Inflammatory macrophage treated with lipopolysaccharide for 4 hours (primary cell): ENCODE results near the gene GATAD1.
"Not testable (repeated sequence)": the region's sequence is repeated elsewhere in the genome, so short reads cannot be mapped to it uniquely, and the experiment has no call there.

Source experiments
- DNase-seq: peaks from one replicate; pipeline ENCODE4 v3.0.0-alpha.2; 2020

Gene GATAD1

GRCh38 chr7:92447345-92448204, at the start of gene GATAD1:
GATAD1 (plus strand) TSS chr7:92447482; CDS start chr7:92447730, 248 bp downstream.
- DNase-seq: peak; percentile 91

- no peak for DNase-seq
Observed at GRCh38 chr7:92397542-92397941, 49.7 kb upstream of the GATAD1 start.

DNA sequence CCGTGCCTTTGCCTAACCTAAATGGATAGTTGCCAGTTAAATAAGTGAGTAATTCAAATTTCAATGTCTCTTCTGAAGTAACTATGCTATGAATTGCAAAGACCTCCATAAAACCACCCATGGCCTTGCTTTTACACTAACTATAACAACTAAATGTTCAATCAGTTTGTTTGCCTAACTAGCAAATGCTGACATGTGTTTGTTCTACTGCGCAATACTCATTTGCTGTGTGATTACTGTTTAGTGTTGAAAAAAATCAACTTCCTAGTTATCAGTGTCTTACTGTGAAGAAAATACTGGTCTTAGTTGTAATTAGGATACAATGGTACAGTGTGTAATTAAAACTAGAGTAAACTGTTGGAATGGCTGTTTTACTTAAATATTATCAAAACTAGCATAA, 47.3 kb upstream of the GATAD1 start:
- DNase-seq: no peak

GRCh38 chr7:92402920-92403759, 44.1 kb upstream of the GATAD1 start:
- DNase-seq: no peak

- DNase-seq: no peak
Observed at GRCh38 chr7:92403760-92404074, 43.6 kb upstream of the GATAD1 start.

GRCh38 chr7:92404170-92404614, 43.1 kb upstream of the GATAD1 start:
- no peak for DNase-seq

DNA sequence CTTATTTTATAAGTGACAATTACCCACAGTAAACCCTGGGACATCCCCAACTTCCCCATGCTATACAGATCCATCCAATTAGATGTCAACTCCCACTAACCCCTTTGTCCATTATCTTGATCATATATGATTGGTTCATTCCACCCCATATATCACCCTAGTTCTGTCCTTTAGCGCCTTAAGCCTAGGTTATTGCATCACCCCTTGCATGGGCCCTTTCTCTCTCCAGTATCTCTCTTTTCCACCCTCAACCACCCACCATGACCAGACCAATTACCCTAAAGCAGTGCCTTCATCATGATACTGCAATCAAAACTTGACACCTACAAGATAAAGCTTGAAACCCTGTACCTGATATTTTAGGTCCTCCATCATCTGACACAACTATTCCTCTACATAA, 37.9 kb upstream of the GATAD1 start:
- no peak for DNase-seq

DNA sequence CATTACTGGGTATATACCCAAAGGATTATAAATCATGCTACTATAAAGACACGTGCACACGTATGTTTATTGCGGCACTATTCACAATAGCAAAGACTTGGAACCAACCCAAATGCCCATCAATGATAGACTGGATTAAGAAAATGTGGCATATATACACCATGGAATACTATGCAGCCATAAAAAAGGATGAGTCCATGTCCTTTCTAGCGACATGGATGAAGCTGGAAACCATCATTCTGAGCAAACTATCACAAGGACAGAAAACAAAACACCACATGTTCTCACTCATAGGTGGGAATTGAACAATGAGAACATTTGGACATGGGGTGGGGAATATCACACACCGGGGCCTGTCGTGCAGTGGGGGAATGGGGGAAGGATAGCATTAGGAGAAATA, 37.1 kb upstream of the GATAD1 start:
- DNase-seq: not testable (repeated sequence)

GRCh38 chr7:92412745-92413144, 34.5 kb upstream of the GATAD1 start:
- no peak for DNase-seq

DNA sequence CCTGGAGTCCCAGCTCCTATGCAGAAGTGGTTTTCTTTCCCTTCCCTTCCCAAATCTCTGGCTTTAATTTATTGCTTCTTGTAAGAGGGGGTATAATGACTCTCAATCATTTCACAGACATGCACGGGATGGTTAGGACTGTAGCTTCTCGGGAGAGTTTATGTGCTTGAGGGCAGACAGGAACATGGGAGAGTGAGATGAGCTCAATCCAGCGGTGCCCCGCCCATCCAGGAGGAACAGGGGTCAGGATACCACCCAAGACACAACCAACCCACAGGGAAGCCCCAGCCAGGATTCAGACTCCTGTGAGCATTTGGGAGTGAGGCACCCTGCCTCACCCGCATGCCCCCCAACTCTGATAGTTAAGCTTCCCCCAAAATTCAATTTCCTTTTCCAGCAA, 33.7 kb upstream of the GATAD1 start:
- DNase-seq: no peak

- DNase-seq: no peak
Observed at GRCh38 chr7:92415225-92415624, 32.1 kb upstream of the GATAD1 start.

- no peak for DNase-seq
Observed at GRCh38 chr7:92417913-92418312, 29.4 kb upstream of the GATAD1 start.

- no peak for DNase-seq
Observed at GRCh38 chr7:92421676-92422435, 25.4 kb upstream of the GATAD1 start.

GRCh38 chr7:92422926-92423325, 24.4 kb upstream of the GATAD1 start:
- DNase-seq: no peak

DNA sequence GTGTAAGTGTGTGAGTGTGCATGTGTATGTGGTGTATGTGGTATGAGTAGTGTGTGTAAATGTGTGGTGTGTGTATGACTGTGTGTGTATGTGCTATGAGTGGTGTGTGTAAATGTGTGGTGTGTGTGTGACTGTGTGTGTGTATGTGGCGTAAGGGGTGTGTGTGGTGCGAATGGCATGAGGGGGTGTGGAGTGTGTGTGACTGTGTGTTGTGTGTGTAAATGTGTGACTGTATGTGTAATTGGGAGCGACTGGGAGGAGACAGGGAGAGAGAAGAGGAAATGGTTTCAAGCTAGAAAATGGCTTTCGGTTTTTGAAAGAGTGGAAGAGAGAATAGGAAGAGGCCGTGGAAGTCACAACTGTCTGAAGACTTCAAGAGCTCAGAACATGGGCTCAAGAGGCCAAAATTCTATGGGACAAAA, 23.6 kb upstream of the GATAD1 start:
- DNase-seq: peak; percentile 70

- peak; percentile 9 for DNase-seq
Observed at GRCh38 chr7:92425311-92425947, 21.9 kb upstream of the GATAD1 start.

- no peak for DNase-seq
Observed at GRCh38 chr7:92427193-92427592, 20.1 kb upstream of the GATAD1 start.

GRCh38 chr7:92432299-92432946, 14.9 kb upstream of the GATAD1 start:
- no peak for DNase-seq

- DNase-seq: no peak
Observed at GRCh38 chr7:92433019-92433418, 14.3 kb upstream of the GATAD1 start.

- no peak for DNase-seq
Observed at GRCh38 chr7:92435542-92435941, 11.7 kb upstream of the GATAD1 start.

- peak; percentile 59 for DNase-seq
Observed at GRCh38 chr7:92436612-92437445, 10.5 kb upstream of the GATAD1 start.
